Measurements from ENCODE around the gene NRP1. TPM values are rescaled to one million over a fixed set of nuclear protein-coding genes. Genes with fewer than 3 reads are reported as not detected.

The NRP1 gene
- total RNA-seq, 1 experiment from 2014 or later: 2.1 TPM

- DNase-seq: no peak
- H3K36me3 ChIP-seq (replicated peaks; ENCODE audit: control insufficient read depth, insufficient read depth, low read length): no peaks in the 10 kb centered on the region
- H3K4me3 ChIP-seq (ENCODE audit: insufficient read depth, low read depth, low read length): no peak overlapping the region
- no peaks in the 10 kb centered on the region for H3K27me3 ChIP-seq (ENCODE audit: control insufficient read depth, insufficient read depth, low read length)
Observed at GRCh38 chr10:33242931-33243330, 91.5 kb downstream of the NRP1 start.

GRCh38 chr10:33241351-33241750 is 93.1 kb downstream of the NRP1 start:
- Histone ChIP-seq H3K36me3 (replicated peaks; ENCODE audit: control insufficient read depth, insufficient read depth, low read length) (no peaks in the 10 kb centered on the region), H3K4me3 (ENCODE audit: insufficient read depth, low read depth, low read length) (no peak overlapping the region), H3K27me3 (ENCODE audit: control insufficient read depth, insufficient read depth, low read length) (no peaks in the 10 kb centered on the region)
- no peak for DNase-seq

- no peak overlapping the region for H3K4me3 ChIP-seq (ENCODE audit: insufficient read depth, low read depth, low read length)
- DNase-seq: no peak
Observed at GRCh38 chr10:33240931-33241330, 93.5 kb downstream of the NRP1 start.

GRCh38 chr10:33240258-33240657 is 94.2 kb downstream of the NRP1 start:
- Histone ChIP-seq H3K27me3 (ENCODE audit: control insufficient read depth, insufficient read depth, low read length) (no peaks in the 10 kb centered on the region), H3K4me3 (ENCODE audit: insufficient read depth, low read depth, low read length) (no peak overlapping the region), H3K36me3 (replicated peaks; ENCODE audit: control insufficient read depth, insufficient read depth, low read length) (no peaks in the 10 kb centered on the region)
- no peak for DNase-seq

More at GRCh38 chr10:33240931-33241330, 93.5 kb downstream of the NRP1 start:
- Histone ChIP-seq H3K27me3 (ENCODE audit: control insufficient read depth, insufficient read depth, low read length) (no peaks in the 10 kb centered on the region), H3K36me3 (replicated peaks; ENCODE audit: control insufficient read depth, insufficient read depth, low read length) (no peaks in the 10 kb centered on the region)

GRCh38 chr10:33239257-33239656 is 95.2 kb downstream of the NRP1 start:
- no peaks in the 10 kb centered on the region for H3K36me3 ChIP-seq (replicated peaks; ENCODE audit: control insufficient read depth, insufficient read depth, low read length)
- DNase-seq: no peak

GRCh38 chr10:33238643-33239042 is 95.8 kb downstream of the NRP1 start:
- H3K4me3 ChIP-seq (ENCODE audit: insufficient read depth, low read depth, low read length): no peak overlapping the region
- H3K36me3 ChIP-seq (replicated peaks; ENCODE audit: control insufficient read depth, insufficient read depth, low read length): no peaks in the 10 kb centered on the region
- DNase-seq: no peak
- no peaks in the 10 kb centered on the region for H3K27me3 ChIP-seq (ENCODE audit: control insufficient read depth, insufficient read depth, low read length)

More at GRCh38 chr10:33239257-33239656, 95.2 kb downstream of the NRP1 start:
- no peaks in the 10 kb centered on the region for H3K27me3 ChIP-seq (ENCODE audit: control insufficient read depth, insufficient read depth, low read length)
- H3K4me3 ChIP-seq (ENCODE audit: insufficient read depth, low read depth, low read length): no peak overlapping the region

- no peak for DNase-seq
- Histone ChIP-seq H3K27me3 (ENCODE audit: control insufficient read depth, insufficient read depth, low read length) (no peaks in the 10 kb centered on the region), H3K36me3 (replicated peaks; ENCODE audit: control insufficient read depth, insufficient read depth, low read length) (no peaks in the 10 kb centered on the region), H3K4me3 (ENCODE audit: insufficient read depth, low read depth, low read length) (no peak overlapping the region)
Observed at GRCh38 chr10:33237736-33238624, 96.5 kb downstream of the NRP1 start.

- H3K27me3 ChIP-seq (ENCODE audit: control insufficient read depth, insufficient read depth, low read length): no peaks in the 10 kb centered on the region
- H3K36me3 ChIP-seq (replicated peaks; ENCODE audit: control insufficient read depth, insufficient read depth, low read length): no peaks in the 10 kb centered on the region
- DNase-seq: no peak
- no peak overlapping the region for H3K4me3 ChIP-seq (ENCODE audit: insufficient read depth, low read depth, low read length)
Observed at GRCh38 chr10:33236916-33237315, 97.6 kb downstream of the NRP1 start.

- no peaks in the 10 kb centered on the region for H3K27me3 ChIP-seq (ENCODE audit: control insufficient read depth, insufficient read depth, low read length)
- H3K4me3 ChIP-seq (ENCODE audit: insufficient read depth, low read depth, low read length): no peak overlapping the region
- no peak for DNase-seq
- no peaks in the 10 kb centered on the region for H3K36me3 ChIP-seq (replicated peaks; ENCODE audit: control insufficient read depth, insufficient read depth, low read length)
Observed at GRCh38 chr10:33235951-33236350, 98.5 kb downstream of the NRP1 start.

- H3K4me3 ChIP-seq (ENCODE audit: insufficient read depth, low read depth, low read length): no peak overlapping the region
- no peaks in the 10 kb centered on the region for H3K27me3 ChIP-seq (ENCODE audit: control insufficient read depth, insufficient read depth, low read length)
- no peaks in the 10 kb centered on the region for H3K36me3 ChIP-seq (replicated peaks; ENCODE audit: control insufficient read depth, insufficient read depth, low read length)
- no peak for DNase-seq
Observed at GRCh38 chr10:33235251-33235884, 99.1 kb downstream of the NRP1 start.

GRCh38 chr10:33234831-33235237 is 99.6 kb downstream of the NRP1 start:
- no peaks in the 10 kb centered on the region for H3K27me3 ChIP-seq (ENCODE audit: control insufficient read depth, insufficient read depth, low read length)
- no peak overlapping the region for H3K4me3 ChIP-seq (ENCODE audit: insufficient read depth, low read depth, low read length)
- no peaks in the 10 kb centered on the region for H3K36me3 ChIP-seq (replicated peaks; ENCODE audit: control insufficient read depth, insufficient read depth, low read length)
- no peak for DNase-seq

- H3K36me3 ChIP-seq (replicated peaks; ENCODE audit: control insufficient read depth, insufficient read depth, low read length): no peaks in the 10 kb centered on the region
- no peaks in the 10 kb centered on the region for H3K27me3 ChIP-seq (ENCODE audit: control insufficient read depth, insufficient read depth, low read length)
- DNase-seq: no peak
- H3K4me3 ChIP-seq (ENCODE audit: insufficient read depth, low read depth, low read length): no peak overlapping the region
Observed at GRCh38 chr10:33233635-33234034, 100.8 kb downstream of the NRP1 start.

- DNase-seq: no peak
- H3K36me3 ChIP-seq (replicated peaks; ENCODE audit: control insufficient read depth, insufficient read depth, low read length): no peaks in the 10 kb centered on the region
- H3K4me3 ChIP-seq (ENCODE audit: insufficient read depth, low read depth, low read length): no peak overlapping the region
- H3K27me3 ChIP-seq (ENCODE audit: control insufficient read depth, insufficient read depth, low read length): no peaks in the 10 kb centered on the region
Observed at GRCh38 chr10:33233221-33233620, 101.2 kb downstream of the NRP1 start.

- Histone ChIP-seq H3K4me3 (ENCODE audit: insufficient read depth, low read depth, low read length) (no peak overlapping the region), H3K27me3 (ENCODE audit: control insufficient read depth, insufficient read depth, low read length) (no peaks in the 10 kb centered on the region), H3K36me3 (replicated peaks; ENCODE audit: control insufficient read depth, insufficient read depth, low read length) (no peaks in the 10 kb centered on the region)
- DNase-seq: no peak
Observed at GRCh38 chr10:33231621-33232350, 102.7 kb downstream of the NRP1 start.

GRCh38 chr10:33229949-33230267 is 104.6 kb downstream of the NRP1 start:
- Histone ChIP-seq H3K36me3 (replicated peaks; ENCODE audit: control insufficient read depth, insufficient read depth, low read length) (no peaks in the 10 kb centered on the region), H3K27me3 (ENCODE audit: control insufficient read depth, insufficient read depth, low read length) (no peaks in the 10 kb centered on the region), H3K4me3 (ENCODE audit: insufficient read depth, low read depth, low read length) (no peak overlapping the region)
- no peak for DNase-seq
